Astrocyte of the spinal cord (primary cell): ENCODE results near the gene REEP3.

Experiments
- DNase-seq: peaks from one replicate; pipeline ENCODE4 v3.0.0; 2011; ENCODE audit warnings: low read depth, low spot score
- H3K4me3 ChIP-seq: 2 replicates; pipeline ENCODE4 v1.5.1; 2011; ENCODE audit warnings: low read depth, mild to moderate bottlenecking, low read length, moderate library complexity
- CTCF ChIP-seq: IDR thresholded peaks from 2 replicates; pipeline ENCODE4 v1.5.1; 2012; ENCODE audit warnings: low read depth, mild to moderate bottlenecking, low read length, inconsistent platforms
- in situ Hi-C: cut with HindIII; loops from 2 replicates; pipeline ENCODE4 v1.10.0; 2017; ENCODE audit warnings: low sequenced_read_pairs

The REEP3 gene

GRCh38 chr10:63530409-63530808 lies 9.2 kb downstream of the REEP3 start:
- TF ChIP-seq CTCF, result no peak
- in situ Hi-C loops, result no loop called here
- no peak for DNase-seq
- H3K4me3 ChIP-seq, result no peak overlapping the region

- TF ChIP-seq CTCF, result no peak
- no peak overlapping the region for H3K4me3 ChIP-seq
- no peak for DNase-seq
- in situ Hi-C loops, result no loop called here
Measured at GRCh38 chr10:63534723-63535122, 13.5 kb downstream of the REEP3 start.

GRCh38 chr10:63536698-63537097 lies 15.5 kb downstream of the REEP3 start:
- H3K4me3 ChIP-seq, result no peak overlapping the region
- TF ChIP-seq CTCF, result no peak
- no peak for DNase-seq
- in situ Hi-C loops, result no loop called here

GRCh38 chr10:63537536-63537935 lies 16.3 kb downstream of the REEP3 start:
- no peak for DNase-seq
- TF ChIP-seq CTCF, result no peak
- no peak overlapping the region for H3K4me3 ChIP-seq
- in situ Hi-C loops, result no loop called here

GRCh38 chr10:63539377-63539776 lies 18.2 kb downstream of the REEP3 start:
- no peak for TF ChIP-seq CTCF

GRCh38 chr10:63539994-63540393 lies 18.8 kb downstream of the REEP3 start:
- in situ Hi-C loops, result no loop called here
- no peak for DNase-seq
- no peak overlapping the region for H3K4me3 ChIP-seq
- TF ChIP-seq CTCF, result no peak

More at GRCh38 chr10:63539377-63539776, 18.2 kb downstream of the REEP3 start:
- DNase-seq, result no peak
- in situ Hi-C loops, result no loop called here
- H3K4me3 ChIP-seq, result no peak overlapping the region
